Smooth muscle cell (in vitro differentiated cells): Measurements from ENCODE around the gene MPPE1. TPM values are rescaled to one million over a fixed set of nuclear protein-coding genes. Genes with fewer than 3 reads are reported as not detected.

ENCODE experiments used
- DNase-seq: peaks from one replicate; lab custom pipeline; 2025; ENCODE audit not compliant: unreplicated experiment; lab: John Stamatoyannopoulos, UW
- H2AFZ ChIP-seq: fragments of 200-600 bp; sonication (generic); 2 replicates; pipeline ENCODE4 v1.6.0; 2016; ENCODE audit warnings: antibody characterized with exemption, low read depth, mild to moderate bottlenecking
- H3F3A ChIP-seq: fragments of 200-600 bp; sonication (generic); 2 replicates; pipeline ENCODE4 v1.6.0; 2017; ENCODE audit warnings: antibody characterized with exemption, low read depth
- H3K27ac ChIP-seq: fragments of 200-600 bp; sonication (generic); 2 replicates; pipeline ENCODE4 v1.5.1; 2016; ENCODE audit warnings: low read depth, mild to moderate bottlenecking
- H3K27me3 ChIP-seq: fragments of 200-600 bp; sonication (generic); 2 replicates; pipeline ENCODE4 v1.6.1; 2016; ENCODE audit warnings: low read depth, mild to moderate bottlenecking
- H3K36me3 ChIP-seq: fragments of 200-600 bp; sonication (generic); 2 replicates; pipeline ENCODE4 v1.5.1; 2016; ENCODE audit warnings: low read depth
- H3K4me1 ChIP-seq: fragments of 200-600 bp; sonication (generic); 2 replicates; pipeline ENCODE4 v1.5.1; 2016; ENCODE audit warnings: low read depth
- H3K4me2 ChIP-seq: fragments of 200-600 bp; sonication (generic); 2 replicates; pipeline ENCODE4 v1.6.0; 2016; ENCODE audit warnings: mild to moderate bottlenecking
- H3K4me3 ChIP-seq: fragments of 200-600 bp; sonication (generic); 2 replicates; pipeline ENCODE4 v1.5.1; 2016; ENCODE audit warnings: mild to moderate bottlenecking
- H3K79me2 ChIP-seq: fragments of 200-600 bp; sonication (generic); 2 replicates; pipeline ENCODE4 v1.6.0; 2016; ENCODE audit warnings: low read depth, mild to moderate bottlenecking
- H3K9ac ChIP-seq: fragments of 200-600 bp; sonication (generic); 2 replicates; pipeline ENCODE4 v1.6.0; 2016; ENCODE audit warnings: low read depth
- H3K9me3 ChIP-seq: fragments of 200-600 bp; sonication (generic); replicated peaks from 2 replicates; pipeline ENCODE4 v1.5.1; 2016; ENCODE audit warnings: low read depth
- H4K20me1 ChIP-seq: fragments of 200-600 bp; sonication (generic); 2 replicates; pipeline ENCODE4 v1.6.0; 2016; ENCODE audit warnings: low read depth
- CTCF ChIP-seq: fragments of 200-600 bp; sonication (generic); IDR thresholded peaks from 2 replicates; pipeline ENCODE4 v1.5.1; 2017; ENCODE audit warnings: borderline replicate concordance, mild to moderate bottlenecking, antibody characterized with exemption; ENCODE audit not compliant: insufficient read depth, poor library complexity, severe bottlenecking
- WGBS: methylation state at CpG from one replicate; pipeline ENCODE4 v1.1.7; 2016; ENCODE audit warnings: low lambda C conversion rate; 5-methylcytosine and 5-hydroxymethylcytosine counted together
- polyA plus RNA-seq: library from polyadenylated mRNA; unstranded; fragments of >200 nt; fragmentation: Nextera tagmentation; extraction: Ambion mirVana; gene quantifications from 2 replicates; pipeline ENCODE4 v1.2.1, GENCODE V29; 2016
- total RNA-seq: library from RNA; depleted of rRNA; stranded (reverse); fragments of >200 nt; gene quantifications from 2 replicates; pipeline ENCODE4 v1.2.3, GENCODE V29; 2014

Gene MPPE1
- total and polyA plus RNA-seq, 2 experiments from 2014 or later: 33.6 to 73.1 TPM

GRCh38 chr18:11839556-11839955 lies 68.6 kb downstream of the MPPE1 start:
- no peaks in the 10 kb centered on the region for H3K9me3 ChIP-seq
- H3K4me3 ChIP-seq: no peak overlapping the region
- no peaks in the 10 kb centered on the region for H3F3A ChIP-seq
- 93% methylated on average over 6 of the region's 6 CpGs for WGBS
- H3K27ac ChIP-seq: no peak overlapping the region
- no peaks in the 10 kb centered on the region for H3K4me1 ChIP-seq
- no peak overlapping the region for H3K4me2 ChIP-seq
- H4K20me1 ChIP-seq: no peaks in the 10 kb centered on the region
- no peak overlapping the region for H2AFZ ChIP-seq
- DNase-seq: no peak
- H3K27me3 ChIP-seq: no peaks in the 10 kb centered on the region
- H3K36me3 ChIP-seq: no peaks in the 10 kb centered on the region
- H3K79me2 ChIP-seq: no peaks in the 10 kb centered on the region
- TF ChIP-seq CTCF: no peak
- H3K9ac ChIP-seq: no peak overlapping the region

- H2AFZ ChIP-seq: no peak overlapping the region
- H3K4me3 ChIP-seq: no peak overlapping the region
- no peaks in the 10 kb centered on the region for H3K4me1 ChIP-seq
- H3K36me3 ChIP-seq: no peaks in the 10 kb centered on the region
- H3F3A ChIP-seq: no peaks in the 10 kb centered on the region
- WGBS: 91% methylated on average over 5 of the region's 5 CpGs
- H3K9me3 ChIP-seq: no peaks in the 10 kb centered on the region
- no peak overlapping the region for H3K27ac ChIP-seq
- no peak overlapping the region for H3K9ac ChIP-seq
- H3K4me2 ChIP-seq: no peak overlapping the region
- H3K27me3 ChIP-seq: no peaks in the 10 kb centered on the region
- no peaks in the 10 kb centered on the region for H4K20me1 ChIP-seq
- TF ChIP-seq CTCF: no peak
- no peak for DNase-seq
- H3K79me2 ChIP-seq: no peaks in the 10 kb centered on the region
Observed at GRCh38 chr18:11834772-11835171, 73.3 kb downstream of the MPPE1 start.

Other genes with a start within 250 kb of the MPPE1 start
- 3.0 and 5.8 TPM in 2 replicates for gene GNAL, start 219.1 kb downstream of the MPPE1 start, total RNA-seq
- 1.6 TPM in 2 replicates for gene GNAL, start 219.1 kb downstream of the MPPE1 start, polyA plus RNA-seq
- 54.6 and 61.1 TPM in 2 replicates for gene CHMP1B, start 56.9 kb downstream of the MPPE1 start, total RNA-seq
- gene CHMP1B, start 56.9 kb downstream of the MPPE1 start, polyA plus RNA-seq: 35.6 and 54.4 TPM in 2 replicates
- 9.9 and 10.5 TPM in 2 replicates for gene IMPA2, start 73.2 kb upstream of the MPPE1 start, total RNA-seq
- gene IMPA2, start 73.2 kb upstream of the MPPE1 start, polyA plus RNA-seq: 17.8 and 22.4 TPM in 2 replicates
- not detected in 2 replicates for gene ANKRD62, start 185.5 kb upstream of the MPPE1 start, total RNA-seq
- not detected in 2 replicates for gene ANKRD62, start 185.5 kb upstream of the MPPE1 start, polyA plus RNA-seq